HepG2 (cell line): Measurements from ENCODE around the gene TSPAN9. TPM values are rescaled to one million over a fixed set of nuclear protein-coding genes. Genes with fewer than 3 reads are reported as not detected.
A peak's percentile ranks its signal among the peaks of the same experiment; 100 is the strongest.

ENCODE experiments used
- ADNP ChIP-seq: sonication (generic); formaldehyde crosslinking; IDR thresholded peaks from 2 replicates; pipeline ENCODE4 v1.4.0; 2020; ENCODE audit warnings: missing genetic modification reagents
- CAMTA2 ChIP-seq: sonication (generic); formaldehyde crosslinking; IDR thresholded peaks from 2 replicates; pipeline ENCODE4 v1.4.0; 2020; ENCODE audit warnings: mild to moderate bottlenecking, missing genetic modification reagents, borderline replicate concordance
- ELF4 ChIP-seq: sonication (generic); formaldehyde crosslinking; IDR thresholded peaks from 2 replicates; pipeline ENCODE4 v1.5.0; 2020; ENCODE audit warnings: missing genetic modification reagents, mild to moderate bottlenecking, moderate library complexity, borderline replicate concordance
- ETV5 ChIP-seq: IDR thresholded peaks from 2 replicates; pipeline ENCODE4 v1.6.1; 2018; ENCODE audit warnings: missing biosample characterization, missing genetic modification reagents, inconsistent platforms, borderline replicate concordance
- IRF2 ChIP-seq: IDR thresholded peaks from 2 replicates; pipeline ENCODE4 v1.6.1; 2018; ENCODE audit warnings: missing genetic modification reagents, missing compliant biosample characterization
- MBNL3 ChIP-seq: fragments of 250-450 bp; sonication (Bioruptor Pico); conservative IDR thresholded peaks from 2 replicates; pipeline ENCODE4 v1.8.0; 2022; ENCODE audit warnings: mild to moderate bottlenecking, inconsistent platforms
- NFATC3 ChIP-seq: sonication (generic); formaldehyde crosslinking; IDR thresholded peaks from 2 replicates; pipeline ENCODE4 v1.5.1; 2020; ENCODE audit warnings: mild to moderate bottlenecking, missing genetic modification reagents
- NR1H2 ChIP-seq: sonication (generic); formaldehyde crosslinking; IDR thresholded peaks from 2 replicates; pipeline ENCODE4 v1.8.1; 2022; ENCODE audit warnings: low read depth, missing genetic modification reagents, borderline replicate concordance
- ONECUT2 ChIP-seq: sonication (generic); formaldehyde crosslinking; IDR thresholded peaks from 2 replicates; pipeline ENCODE4 v1.4.0; 2020; ENCODE audit warnings: missing genetic modification reagents
- POLR2AphosphoS2 ChIP-seq: IDR thresholded peaks from 2 replicates; pipeline ENCODE4 v1.6.1; 2011; ENCODE audit warnings: low read depth, low read length, improper control_type of control experiment
- TBL1XR1 ChIP-seq: fragments of 150-350 bp; IDR thresholded peaks from 2 replicates; pipeline ENCODE4 v1.6.1; 2014; ENCODE audit warnings: borderline replicate concordance, low read length; ENCODE audit not compliant: partially characterized antibody
- ZMYM3 ChIP-seq: sonication (generic); formaldehyde crosslinking; IDR thresholded peaks from 2 replicates; pipeline ENCODE4 v1.5.1; 2020; ENCODE audit warnings: mild to moderate bottlenecking, missing genetic modification reagents
- ZNF101 ChIP-seq: sonication (generic); formaldehyde crosslinking; IDR thresholded peaks from 2 replicates; pipeline ENCODE4 v1.4.0; 2020; ENCODE audit warnings: mild to moderate bottlenecking, low read depth, missing genetic modification reagents, borderline replicate concordance
- ZNF446 ChIP-seq: sonication (generic); formaldehyde crosslinking; IDR thresholded peaks from 2 replicates; pipeline ENCODE4 v1.5.0; 2020; ENCODE audit warnings: mild to moderate bottlenecking, missing genetic modification reagents
- ZNF782 ChIP-seq: sonication (generic); formaldehyde crosslinking; IDR thresholded peaks from 2 replicates; pipeline ENCODE4 v1.4.0; 2020; ENCODE audit warnings: missing genetic modification reagents, mild to moderate bottlenecking, borderline replicate concordance
- ZNF83 ChIP-seq: sonication (generic); formaldehyde crosslinking; IDR thresholded peaks from 2 replicates; pipeline ENCODE4 v1.4.0; 2020; ENCODE audit warnings: missing genetic modification reagents, mild to moderate bottlenecking, borderline replicate concordance
- ZSCAN25 ChIP-seq: sonication (generic); formaldehyde crosslinking; IDR thresholded peaks from 2 replicates; pipeline ENCODE4 v1.8.0; 2022; ENCODE audit warnings: mild to moderate bottlenecking, missing genetic modification reagents
- polyA plus RNA-seq, 8 experiments: library from polyadenylated mRNA; depleted of rRNA in 3 of 8; stranded (reverse) in 7 of 8; unstranded in 1 of 8; fragments of >200 nt; fragmentation: Illumina TruSeq in 4 of 8; extraction: Trizol in 4 of 8; gene quantifications; 2 replicates each; pipeline versions ENCODE4 v1.2.1 to v1.2.3, GENCODE V29; 2011 to 2016; ENCODE audit warnings: low read depth in 4 of 8, missing spikeins in 1 of 8, mixed read lengths in 1 of 8; ENCODE audit not compliant: insufficient read depth in 1 of 8
- total RNA-seq, 5 experiments: library from RNA; depleted of rRNA; stranded (reverse); fragments of >200 nt; fragmentation: Illumina TruSeq; extraction: Trizol; gene quantifications; 2 replicates each; pipeline ENCODE4 v1.2.3, GENCODE V29; 2016; ENCODE audit warnings: low read depth in 1 of 5
- TF ChIP-seq, protein P1 (sequence below): sonication (generic); formaldehyde crosslinking; IDR thresholded peaks from 2 replicates; pipeline ENCODE4 v1.4.0; 2020; ENCODE audit warnings: mild to moderate bottlenecking, missing genetic modification reagents
- TF ChIP-seq, protein P2 (sequence below): sonication (generic); formaldehyde crosslinking; IDR thresholded peaks from 2 replicates; pipeline ENCODE4 v1.8.1; 2023; ENCODE audit warnings: mild to moderate bottlenecking, inconsistent platforms, moderate library complexity, missing genetic modification reagents, borderline replicate concordance
- TF ChIP-seq, protein P3 (sequence below): sonication (generic); formaldehyde crosslinking; IDR thresholded peaks from 2 replicates; pipeline ENCODE4 v1.4.0; 2020; ENCODE audit warnings: missing genetic modification reagents

Gene TSPAN9
- total and polyA plus RNA-seq, 2 of the 13 experiments (the other 11 are each of a cell fraction or from before 2014, with no cell fraction given): 18.1 to 42.3 TPM

DNA sequence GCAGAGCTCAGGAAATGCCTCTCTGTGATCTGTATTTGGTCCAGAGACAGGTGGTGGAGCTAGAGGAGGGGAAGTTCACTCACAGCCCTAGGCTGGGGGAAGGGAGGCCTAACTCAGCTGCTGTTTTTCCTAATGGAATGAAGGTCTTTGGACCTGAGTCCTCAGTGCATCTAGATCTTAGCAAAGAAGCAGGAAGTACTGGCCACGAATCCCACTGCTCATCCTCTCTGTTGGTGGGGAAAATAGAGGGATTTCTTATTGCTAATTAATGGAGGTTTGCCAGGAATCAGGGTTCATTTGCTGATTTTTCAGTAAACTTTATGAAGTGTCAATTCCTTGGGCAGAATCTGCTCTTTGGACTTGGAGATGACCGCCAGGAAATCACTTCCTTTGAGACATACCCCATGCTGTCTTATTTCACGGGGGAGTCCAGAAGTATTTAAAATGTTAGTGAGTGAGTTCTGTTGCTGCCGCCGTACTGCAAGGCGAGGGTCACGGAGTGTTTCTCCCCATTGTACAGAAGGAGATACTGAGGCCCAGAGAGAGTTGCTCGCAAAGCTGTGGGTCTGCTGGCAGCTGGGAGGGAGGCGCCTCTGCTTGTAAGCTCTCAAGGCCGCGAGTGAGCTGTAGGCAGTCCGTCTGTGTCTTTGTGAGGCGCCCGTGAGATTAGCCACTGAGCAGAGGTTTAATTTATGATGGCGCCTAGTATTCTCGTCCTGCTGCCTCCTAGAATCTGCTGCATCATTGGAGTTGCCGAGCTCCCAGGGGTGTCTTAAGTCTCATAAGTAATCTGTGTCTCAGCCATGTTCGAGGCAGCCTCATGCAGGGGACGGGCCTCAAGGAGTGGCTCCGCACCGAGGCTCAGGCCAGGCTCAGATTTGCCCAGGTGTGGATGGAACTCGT, 88.2 kb downstream of the TSPAN9 start (continued):
- TF ChIP-seq, protein P1, sequence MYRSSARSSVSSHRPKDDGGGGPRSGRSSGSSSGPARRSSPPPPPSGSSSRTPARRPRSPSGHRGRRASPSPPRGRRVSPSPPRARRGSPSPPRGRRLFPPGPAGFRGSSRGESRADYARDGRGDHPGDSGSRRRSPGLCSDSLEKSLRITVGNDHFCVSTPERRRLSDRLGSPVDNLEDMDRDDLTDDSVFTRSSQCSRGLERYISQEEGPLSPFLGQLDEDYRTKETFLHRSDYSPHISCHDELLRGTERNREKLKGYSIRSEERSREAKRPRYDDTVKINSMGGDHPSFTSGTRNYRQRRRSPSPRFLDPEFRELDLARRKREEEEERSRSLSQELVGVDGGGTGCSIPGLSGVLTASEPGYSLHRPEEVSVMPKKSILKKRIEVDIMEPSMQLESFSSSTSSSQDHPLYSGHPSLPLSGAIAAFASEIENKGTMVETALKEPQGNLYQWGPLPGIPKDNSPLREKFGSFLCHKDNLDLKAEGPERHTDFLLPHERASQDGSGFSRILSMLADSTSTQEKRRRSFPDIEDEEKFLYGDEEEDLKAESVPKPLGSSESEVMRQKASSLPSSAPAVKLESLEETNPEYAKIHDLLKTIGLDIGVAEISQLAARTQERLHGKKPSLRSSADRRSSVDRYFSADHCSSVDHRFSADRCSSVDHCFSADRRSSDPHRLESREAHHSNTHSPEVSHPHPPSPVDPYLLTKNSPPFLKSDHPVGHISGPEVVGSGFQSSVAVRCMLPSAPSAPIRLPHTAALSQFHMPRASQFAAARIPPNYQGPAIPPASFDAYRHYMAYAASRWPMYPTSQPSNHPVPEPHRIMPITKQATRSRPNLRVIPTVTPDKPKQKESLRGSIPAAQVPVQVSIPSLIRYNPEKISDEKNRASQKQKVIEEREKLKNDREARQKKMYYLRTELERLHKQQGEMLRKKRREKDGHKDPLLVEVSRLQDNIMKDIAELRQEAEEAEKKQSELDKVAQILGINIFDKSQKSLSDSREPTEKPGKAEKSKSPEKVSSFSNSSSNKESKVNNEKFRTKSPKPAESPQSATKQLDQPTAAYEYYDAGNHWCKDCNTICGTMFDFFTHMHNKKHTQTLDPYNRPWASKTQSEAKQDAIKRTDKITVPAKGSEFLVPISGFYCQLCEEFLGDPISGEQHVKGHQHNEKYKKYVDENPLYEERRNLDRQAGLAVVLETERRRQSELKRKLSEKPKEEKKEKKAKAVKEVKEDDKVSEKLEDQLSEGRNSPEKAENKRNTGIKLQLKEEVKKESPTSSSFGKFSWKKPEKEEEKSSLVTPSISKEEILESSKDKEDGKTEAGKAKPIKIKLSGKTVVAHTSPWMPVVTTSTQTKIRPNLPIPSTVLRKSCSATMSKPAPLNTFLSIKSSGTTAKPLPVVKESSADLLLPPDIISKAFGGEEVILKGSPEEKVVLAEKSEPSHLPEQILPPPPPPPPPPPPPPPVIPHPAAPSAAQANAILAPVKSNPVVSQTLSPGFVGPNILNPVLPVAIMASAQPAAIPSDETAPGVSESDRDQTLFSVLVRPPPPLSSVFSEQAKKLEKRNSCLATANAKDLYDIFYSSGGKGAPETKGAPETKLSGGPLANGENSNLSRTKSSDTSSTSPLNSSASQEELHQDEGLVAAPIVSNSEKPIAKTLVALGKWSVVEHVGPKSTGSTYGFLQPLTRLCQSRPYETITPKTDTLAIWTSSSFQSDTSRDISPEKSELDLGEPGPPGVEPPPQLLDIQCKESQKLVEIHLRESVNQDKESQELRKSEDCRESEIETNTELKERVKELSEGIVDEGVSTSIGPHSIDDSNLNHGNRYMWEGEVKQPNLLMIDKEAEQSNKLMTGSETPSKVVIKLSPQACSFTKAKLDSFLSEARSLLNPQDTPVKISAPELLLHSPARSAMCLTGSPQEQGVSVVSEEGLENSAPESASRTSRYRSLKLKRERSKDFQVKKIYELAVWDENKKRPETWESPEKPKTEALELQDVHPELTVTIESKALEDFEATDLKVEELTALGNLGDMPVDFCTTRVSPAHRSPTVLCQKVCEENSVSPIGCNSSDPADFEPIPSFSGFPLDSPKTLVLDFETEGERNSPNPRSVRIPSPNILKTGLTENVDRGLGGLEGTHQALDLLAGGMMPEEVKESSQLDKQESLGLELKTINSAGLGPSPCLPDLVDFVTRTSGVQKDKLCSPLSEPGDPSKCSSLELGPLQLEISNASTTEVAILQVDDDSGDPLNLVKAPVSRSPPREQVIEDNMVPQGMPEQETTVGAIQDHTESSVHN (CRISPR knock-in tag): no peak
- no peak for TF ChIP-seq ADNP (CRISPR knock-in tag)
- TF ChIP-seq ZNF101 (CRISPR knock-in tag): no peak
- TF ChIP-seq TBL1XR1: no peak
- peak; percentile 85 for TF ChIP-seq ZMYM3
- TF ChIP-seq, protein P2, sequence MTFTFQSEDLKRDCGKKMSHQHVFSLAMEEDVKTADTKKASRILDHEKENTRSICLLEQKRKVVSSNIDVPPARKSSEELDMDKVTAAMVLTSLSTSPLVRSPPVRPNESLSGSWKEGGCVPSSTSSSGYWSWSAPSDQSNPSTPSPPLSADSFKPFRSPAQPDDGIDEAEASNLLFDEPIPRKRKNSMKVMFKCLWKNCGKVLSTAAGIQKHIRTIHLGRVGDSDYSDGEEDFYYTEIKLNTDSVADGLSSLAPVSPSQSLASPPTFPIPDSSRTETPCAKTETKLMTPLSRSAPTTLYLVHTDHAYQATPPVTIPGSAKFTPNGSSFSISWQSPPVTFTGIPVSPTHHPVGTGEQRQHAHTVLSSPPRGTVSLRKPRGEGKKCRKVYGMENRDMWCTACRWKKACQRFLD (CRISPR knock-in tag): no peak
- TF ChIP-seq POLR2AphosphoS2: no peak
- no peak for TF ChIP-seq NR1H2 (CRISPR knock-in tag)
- peak; percentile 87; the same call in 1 of the 2 replicates for TF ChIP-seq ETV5 (CRISPR knock-in tag)
- no peak for TF ChIP-seq ZNF446 (CRISPR knock-in tag)
- TF ChIP-seq, protein P3, sequence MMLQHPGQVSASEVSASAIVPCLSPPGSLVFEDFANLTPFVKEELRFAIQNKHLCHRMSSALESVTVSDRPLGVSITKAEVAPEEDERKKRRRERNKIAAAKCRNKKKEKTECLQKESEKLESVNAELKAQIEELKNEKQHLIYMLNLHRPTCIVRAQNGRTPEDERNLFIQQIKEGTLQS (CRISPR knock-in tag): no peak
- no peak for TF ChIP-seq ZSCAN25
- TF ChIP-seq MBNL3: no peak
- TF ChIP-seq CAMTA2 (CRISPR knock-in tag): no peak
- no peak for TF ChIP-seq NFATC3 (CRISPR knock-in tag)
- TF ChIP-seq ZNF83: no peak
- TF ChIP-seq ZNF782 (CRISPR knock-in tag): no peak
- peak; percentile 53; the same call in 1 of the 2 replicates for TF ChIP-seq IRF2 (CRISPR knock-in tag)
- TF ChIP-seq ONECUT2 (CRISPR knock-in tag): no peak
- TF ChIP-seq ELF4 (CRISPR knock-in tag): peak; percentile 88; the same call in 1 of the 2 replicates
